ENCODE data around the gene CACNA2D2.

GRCh38 chr3:50324351-50325112 is 178.9 kb downstream of the CACNA2D2 start:
- TF ChIP-seq CTCF (IDR thresholded peaks at IDR 0.05) (peak in 3 of 4 experiments; percentile 80 to 83 (median 82)), POLR2AphosphoS5 (IDR thresholded peaks at IDR 0.05) (no peak)
